ENCODE data around the gene EGF.

EGF gene

DNA sequence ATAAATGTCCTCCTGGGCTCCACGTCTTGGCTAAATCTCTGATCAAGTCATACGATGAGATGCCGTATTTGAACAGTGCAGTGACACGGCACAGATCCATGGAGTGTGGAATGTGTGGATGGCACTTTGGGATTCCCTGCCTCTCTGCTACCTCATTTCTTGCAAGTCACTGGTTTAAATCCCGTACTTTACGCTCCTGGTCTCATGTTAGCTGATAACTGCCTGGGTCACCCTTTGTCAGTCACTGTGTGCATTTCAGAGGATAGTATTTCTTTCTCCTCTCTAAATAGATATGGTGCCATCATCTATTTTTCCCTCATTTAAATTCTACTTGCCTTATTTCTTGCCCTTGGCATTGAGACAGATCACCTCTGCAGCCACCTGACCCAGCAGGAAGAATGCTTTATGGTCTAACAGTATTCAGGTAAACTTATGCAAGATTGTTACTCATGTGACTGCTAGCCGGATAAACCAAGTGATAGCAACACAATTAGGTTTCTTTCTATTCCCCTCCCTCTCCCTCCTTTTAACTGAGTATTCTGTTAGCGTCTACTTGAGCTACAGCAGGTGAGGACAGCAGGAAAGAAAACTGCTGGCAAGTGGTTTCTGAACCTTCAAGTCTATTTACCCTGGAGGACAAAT, 2.8 kb downstream of the EGF start:
- TF ChIP-seq, protein P1, sequence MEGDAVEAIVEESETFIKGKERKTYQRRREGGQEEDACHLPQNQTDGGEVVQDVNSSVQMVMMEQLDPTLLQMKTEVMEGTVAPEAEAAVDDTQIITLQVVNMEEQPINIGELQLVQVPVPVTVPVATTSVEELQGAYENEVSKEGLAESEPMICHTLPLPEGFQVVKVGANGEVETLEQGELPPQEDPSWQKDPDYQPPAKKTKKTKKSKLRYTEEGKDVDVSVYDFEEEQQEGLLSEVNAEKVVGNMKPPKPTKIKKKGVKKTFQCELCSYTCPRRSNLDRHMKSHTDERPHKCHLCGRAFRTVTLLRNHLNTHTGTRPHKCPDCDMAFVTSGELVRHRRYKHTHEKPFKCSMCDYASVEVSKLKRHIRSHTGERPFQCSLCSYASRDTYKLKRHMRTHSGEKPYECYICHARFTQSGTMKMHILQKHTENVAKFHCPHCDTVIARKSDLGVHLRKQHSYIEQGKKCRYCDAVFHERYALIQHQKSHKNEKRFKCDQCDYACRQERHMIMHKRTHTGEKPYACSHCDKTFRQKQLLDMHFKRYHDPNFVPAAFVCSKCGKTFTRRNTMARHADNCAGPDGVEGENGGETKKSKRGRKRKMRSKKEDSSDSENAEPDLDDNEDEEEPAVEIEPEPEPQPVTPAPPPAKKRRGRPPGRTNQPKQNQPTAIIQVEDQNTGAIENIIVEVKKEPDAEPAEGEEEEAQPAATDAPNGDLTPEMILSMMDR (IDR thresholded peaks at IDR 0.05; ENCODE audit: extremely low read depth, missing control alignments) = no peak

DNA sequence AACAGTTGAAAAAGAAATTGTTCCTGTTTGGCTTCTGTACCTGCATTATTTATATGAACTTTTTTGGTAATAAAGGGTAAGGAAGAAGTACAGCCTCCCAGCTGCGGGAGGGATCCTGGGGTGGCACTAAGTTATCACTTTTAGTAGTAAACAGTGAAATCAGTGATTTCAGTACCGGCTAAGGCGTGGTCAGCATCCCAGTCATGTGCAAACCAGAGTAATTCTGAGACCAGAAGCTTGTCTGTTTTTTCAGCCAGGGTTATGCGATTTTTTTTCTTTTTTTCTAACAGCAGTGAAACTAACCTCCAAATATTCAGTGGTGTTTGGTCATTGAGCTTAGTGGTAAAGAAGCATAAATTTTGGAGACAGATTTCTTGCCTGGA, 3.3 kb downstream of the EGF start:
- TF ChIP-seq, protein P1 (IDR thresholded peaks at IDR 0.05; ENCODE audit: extremely low read depth, missing control alignments) = no peak
- no peak for DNase-seq (ENCODE audit: low spot score)

More for the DNA sequence above, 2.8 kb downstream of the EGF start:
- no peak for DNase-seq (ENCODE audit: low spot score)

DNA sequence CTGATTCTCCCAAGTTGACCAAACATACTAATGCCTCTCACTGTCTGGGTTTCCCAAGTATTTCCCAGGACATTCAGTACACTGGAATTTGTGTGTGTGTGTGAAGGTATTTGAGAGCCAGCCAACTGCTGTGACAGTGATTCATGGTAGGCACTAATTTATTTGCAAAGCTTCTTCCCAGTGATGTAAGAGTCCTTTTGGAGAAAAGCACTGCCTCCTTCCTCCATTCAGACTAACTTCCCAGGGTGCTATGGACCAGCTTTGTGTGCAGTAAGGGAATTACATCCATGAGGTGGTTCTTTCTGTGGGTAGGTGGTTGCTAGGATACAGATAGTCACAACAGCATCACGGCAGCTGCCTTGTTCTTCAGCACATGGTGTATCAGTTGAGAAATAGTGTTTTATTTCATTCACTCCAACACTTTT, 8.7 kb downstream of the EGF start:
- TF ChIP-seq, protein P1 (IDR thresholded peaks at IDR 0.05; ENCODE audit: extremely low read depth, missing control alignments) = no peak
- DNase-seq (ENCODE audit: low spot score) = no peak

DNA sequence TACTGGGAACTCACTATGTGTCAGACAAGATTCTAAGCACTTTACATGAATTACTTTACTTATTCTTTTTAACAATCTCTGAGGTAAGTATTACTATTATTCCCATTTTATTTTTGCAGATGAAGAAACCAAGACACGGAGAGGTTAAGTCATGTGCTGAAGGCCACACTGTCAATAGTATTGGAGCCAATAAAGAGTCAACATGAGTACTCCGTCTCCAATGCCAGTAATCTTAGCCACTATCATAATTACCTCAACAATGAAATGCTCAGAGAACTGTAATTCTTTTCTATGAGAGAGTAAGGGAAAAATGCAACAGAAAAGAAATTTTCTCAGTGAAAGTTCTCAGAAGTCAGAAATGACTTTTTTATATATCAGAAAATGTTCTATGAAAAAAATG, 12.7 kb downstream of the EGF start:
- no peak for DNase-seq (ENCODE audit: low spot score)

DNA sequence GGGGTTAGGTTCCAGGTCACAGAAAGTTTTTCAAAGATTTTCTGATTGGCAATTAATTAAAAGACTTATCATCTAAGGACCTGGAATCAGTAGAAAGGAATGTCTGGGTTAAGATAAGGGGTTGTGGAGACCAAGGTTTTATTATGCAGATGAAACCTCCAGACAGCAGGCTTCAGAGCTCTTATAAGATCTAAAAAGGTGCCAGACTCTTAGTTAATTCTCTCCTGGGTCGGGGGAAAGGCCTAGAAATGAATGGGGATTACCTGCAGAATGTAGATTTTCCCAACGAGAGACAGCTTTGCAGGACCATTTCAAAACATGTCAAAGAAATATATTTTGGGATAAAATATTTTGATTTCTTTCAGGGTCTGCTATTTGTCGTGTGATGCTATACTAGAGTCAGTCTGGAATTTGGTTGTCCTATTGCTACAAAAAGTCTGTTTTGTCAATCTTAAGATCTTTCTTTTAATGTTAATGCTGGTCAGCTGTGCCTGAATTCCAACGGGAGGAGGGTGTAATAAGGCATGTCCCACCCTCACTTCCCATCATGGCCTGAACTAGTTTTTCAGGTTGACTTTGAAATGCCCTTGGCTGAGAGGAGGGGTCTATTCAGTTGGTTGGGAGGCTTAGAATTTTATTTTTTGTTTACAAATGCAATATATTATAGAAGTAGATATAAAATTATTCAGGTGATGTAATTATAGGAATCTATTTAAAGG, 15.8 kb downstream of the EGF start:
- no peak for DNase-seq (ENCODE audit: low spot score)
- TF ChIP-seq, protein P1 (IDR thresholded peaks at IDR 0.05; ENCODE audit: extremely low read depth, missing control alignments) = no peak

More for the DNA sequence above, 12.7 kb downstream of the EGF start:
- TF ChIP-seq, protein P1 (IDR thresholded peaks at IDR 0.05; ENCODE audit: extremely low read depth, missing control alignments) = no peak

DNA sequence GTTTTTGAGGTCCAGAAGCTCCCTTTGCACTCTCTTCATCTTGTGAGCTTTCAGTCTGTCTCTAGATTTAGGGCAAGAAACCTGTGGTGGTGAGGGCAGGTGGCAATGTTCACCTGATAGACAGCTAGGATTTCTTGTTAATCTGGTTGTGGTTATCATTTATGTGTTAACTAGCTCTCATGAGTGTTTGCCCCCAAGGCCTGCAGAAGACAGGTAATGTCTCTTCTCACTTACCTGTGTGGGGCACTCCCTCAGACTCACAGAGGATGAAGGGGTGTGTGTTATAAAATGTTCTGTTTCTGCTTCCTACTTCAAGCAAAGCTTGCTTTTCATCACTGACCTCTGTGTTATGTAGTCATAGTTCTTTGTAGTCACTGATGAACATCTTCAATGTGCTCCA, 17.8 kb downstream of the EGF start:
- DNase-seq (ENCODE audit: low spot score) = no peak
- TF ChIP-seq, protein P1 (IDR thresholded peaks at IDR 0.05; ENCODE audit: extremely low read depth, missing control alignments) = no peak

DNA sequence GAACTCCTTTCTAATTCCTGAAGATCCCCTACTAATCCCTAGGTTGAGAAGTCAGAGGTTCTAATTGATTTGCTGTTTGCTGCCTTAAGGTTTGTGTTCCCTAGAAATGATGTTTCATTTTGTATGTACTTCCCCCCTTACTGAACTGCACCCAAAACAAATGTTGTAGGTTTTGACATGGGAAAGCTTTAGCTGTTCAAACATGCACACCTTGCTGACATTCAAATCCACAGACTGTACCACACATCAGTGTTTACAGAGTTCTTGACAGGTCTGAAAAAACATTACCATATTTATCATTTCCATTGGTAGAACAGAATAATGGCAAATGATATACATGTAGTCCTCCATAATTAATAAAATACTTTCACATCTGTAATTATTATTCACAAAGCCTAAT, 18.2 kb downstream of the EGF start:
- DNase-seq (ENCODE audit: low spot score) = no peak
- TF ChIP-seq, protein P1 (IDR thresholded peaks at IDR 0.05; ENCODE audit: extremely low read depth, missing control alignments) = no peak

Measured in GM20000 (cell line).